GM10266 (cell line): ENCODE data around the gene CEP43.

Source experiments
- DNase-seq: peaks from one replicate; pipeline ENCODE4 v3.0.0; 2012; ENCODE audit errors: extremely low spot score
- TF ChIP-seq, protein P1 (sequence below): IDR thresholded peaks from 2 replicates; pipeline ENCODE4 v1.5.1; 2012; ENCODE audit warnings: mild to moderate bottlenecking, low read depth; ENCODE audit not compliant: control insufficient read depth, insufficient read depth; ENCODE audit errors: missing control alignments

CEP43 gene

GRCh38 chr6:166952567-166953486 is 46.4 kb upstream of the CEP43 start:
- DNase-seq: no peak
- TF ChIP-seq, protein P1, sequence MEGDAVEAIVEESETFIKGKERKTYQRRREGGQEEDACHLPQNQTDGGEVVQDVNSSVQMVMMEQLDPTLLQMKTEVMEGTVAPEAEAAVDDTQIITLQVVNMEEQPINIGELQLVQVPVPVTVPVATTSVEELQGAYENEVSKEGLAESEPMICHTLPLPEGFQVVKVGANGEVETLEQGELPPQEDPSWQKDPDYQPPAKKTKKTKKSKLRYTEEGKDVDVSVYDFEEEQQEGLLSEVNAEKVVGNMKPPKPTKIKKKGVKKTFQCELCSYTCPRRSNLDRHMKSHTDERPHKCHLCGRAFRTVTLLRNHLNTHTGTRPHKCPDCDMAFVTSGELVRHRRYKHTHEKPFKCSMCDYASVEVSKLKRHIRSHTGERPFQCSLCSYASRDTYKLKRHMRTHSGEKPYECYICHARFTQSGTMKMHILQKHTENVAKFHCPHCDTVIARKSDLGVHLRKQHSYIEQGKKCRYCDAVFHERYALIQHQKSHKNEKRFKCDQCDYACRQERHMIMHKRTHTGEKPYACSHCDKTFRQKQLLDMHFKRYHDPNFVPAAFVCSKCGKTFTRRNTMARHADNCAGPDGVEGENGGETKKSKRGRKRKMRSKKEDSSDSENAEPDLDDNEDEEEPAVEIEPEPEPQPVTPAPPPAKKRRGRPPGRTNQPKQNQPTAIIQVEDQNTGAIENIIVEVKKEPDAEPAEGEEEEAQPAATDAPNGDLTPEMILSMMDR: no peak

- no peak for DNase-seq
- TF ChIP-seq, protein P1: no peak
Measured at GRCh38 chr6:166954118-166954713, 45.0 kb upstream of the CEP43 start.

DNA sequence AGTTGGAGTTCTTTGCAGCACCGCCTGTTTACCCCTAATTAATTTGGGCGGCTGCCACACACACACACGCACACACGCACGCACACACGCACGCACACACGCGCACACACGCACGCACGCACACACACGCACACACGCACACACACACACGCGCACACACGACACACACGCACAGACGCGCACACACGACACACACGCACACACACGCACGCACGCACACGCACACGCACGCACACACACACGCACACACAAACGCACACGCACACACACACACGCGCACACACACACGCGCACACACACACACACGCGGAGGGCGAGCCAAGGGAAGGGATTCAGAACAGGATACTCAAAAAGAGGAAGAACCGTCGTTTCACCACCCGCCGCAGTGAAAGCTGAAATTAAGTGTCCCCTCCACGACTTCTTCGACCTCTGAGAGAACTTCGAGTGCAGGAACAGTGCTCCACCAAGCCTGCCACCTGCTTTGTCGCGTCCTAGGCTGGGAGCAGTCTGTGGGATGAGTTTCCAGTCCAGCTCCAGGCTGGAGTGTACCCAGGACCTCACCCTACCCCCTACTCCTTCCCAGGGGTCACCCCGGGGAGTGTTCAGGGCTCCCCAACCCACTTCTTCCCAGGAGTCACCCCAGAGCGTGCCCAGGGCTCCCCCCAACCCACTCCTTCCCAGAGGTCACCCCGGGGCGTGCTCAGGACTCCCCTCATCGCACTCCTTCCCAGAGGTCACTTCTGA is 43.9 kb upstream of the CEP43 start:
- peak; percentile 49 for DNase-seq
- TF ChIP-seq, protein P1: no peak

- TF ChIP-seq, protein P1: no peak
- no peak for DNase-seq
Measured at GRCh38 chr6:166955865-166956443, 43.2 kb upstream of the CEP43 start.

GRCh38 chr6:166956444-166957086 is 42.6 kb upstream of the CEP43 start, which contains the start of gene RNASET2:
TSS of gene RNASET2 (minus strand) at chr6:166956550. CDS start at chr6:166956182, 368 bp downstream.
- peak; percentile 94 for DNase-seq
- TF ChIP-seq, protein P1: no peak

- TF ChIP-seq, protein P1: no peak
- peak; percentile 58 for DNase-seq
Measured at GRCh38 chr6:166957087-166957804, 42.0 kb upstream of the CEP43 start.
